Smooth muscle cell (in vitro differentiated cells): ENCODE data around the gene ACTN4. TPM values are rescaled to one million over a fixed set of nuclear protein-coding genes. Genes with fewer than 3 reads are reported as not detected.

ENCODE experiments used
- DNase-seq: peaks from one replicate; lab custom pipeline; 2025; ENCODE audit not compliant: unreplicated experiment; lab: John Stamatoyannopoulos, UW
- H2AFZ ChIP-seq: fragments of 200-600 bp; sonication (generic); 2 replicates; pipeline ENCODE4 v1.6.0; 2016; ENCODE audit warnings: antibody characterized with exemption, low read depth, mild to moderate bottlenecking
- H3F3A ChIP-seq: fragments of 200-600 bp; sonication (generic); 2 replicates; pipeline ENCODE4 v1.6.0; 2017; ENCODE audit warnings: antibody characterized with exemption, low read depth
- H3K27ac ChIP-seq: fragments of 200-600 bp; sonication (generic); 2 replicates; pipeline ENCODE4 v1.5.1; 2016; ENCODE audit warnings: low read depth, mild to moderate bottlenecking
- H3K27me3 ChIP-seq: fragments of 200-600 bp; sonication (generic); 2 replicates; pipeline ENCODE4 v1.6.1; 2016; ENCODE audit warnings: low read depth, mild to moderate bottlenecking
- H3K36me3 ChIP-seq: fragments of 200-600 bp; sonication (generic); 2 replicates; pipeline ENCODE4 v1.5.1; 2016; ENCODE audit warnings: low read depth
- H3K4me1 ChIP-seq: fragments of 200-600 bp; sonication (generic); 2 replicates; pipeline ENCODE4 v1.5.1; 2016; ENCODE audit warnings: low read depth
- H3K4me2 ChIP-seq: fragments of 200-600 bp; sonication (generic); 2 replicates; pipeline ENCODE4 v1.6.0; 2016; ENCODE audit warnings: mild to moderate bottlenecking
- H3K4me3 ChIP-seq: fragments of 200-600 bp; sonication (generic); 2 replicates; pipeline ENCODE4 v1.5.1; 2016; ENCODE audit warnings: mild to moderate bottlenecking
- H3K79me2 ChIP-seq: fragments of 200-600 bp; sonication (generic); 2 replicates; pipeline ENCODE4 v1.6.0; 2016; ENCODE audit warnings: low read depth, mild to moderate bottlenecking
- H3K9ac ChIP-seq: fragments of 200-600 bp; sonication (generic); 2 replicates; pipeline ENCODE4 v1.6.0; 2016; ENCODE audit warnings: low read depth
- H3K9me3 ChIP-seq: fragments of 200-600 bp; sonication (generic); replicated peaks from 2 replicates; pipeline ENCODE4 v1.5.1; 2016; ENCODE audit warnings: low read depth
- H4K20me1 ChIP-seq: fragments of 200-600 bp; sonication (generic); 2 replicates; pipeline ENCODE4 v1.6.0; 2016; ENCODE audit warnings: low read depth
- WGBS: methylation state at CpG from one replicate; pipeline ENCODE4 v1.1.7; 2016; ENCODE audit warnings: low lambda C conversion rate; 5-methylcytosine and 5-hydroxymethylcytosine counted together
- polyA plus RNA-seq: library from polyadenylated mRNA; unstranded; fragments of >200 nt; fragmentation: Nextera tagmentation; extraction: Ambion mirVana; gene quantifications from 2 replicates; pipeline ENCODE4 v1.2.1, GENCODE V29; 2016
- total RNA-seq: library from RNA; depleted of rRNA; stranded (reverse); fragments of >200 nt; gene quantifications from 2 replicates; pipeline ENCODE4 v1.2.3, GENCODE V29; 2014
- TF ChIP-seq, protein P1 (sequence below): fragments of 200-600 bp; sonication (generic); IDR thresholded peaks from 2 replicates; pipeline ENCODE4 v1.5.1; 2017; ENCODE audit warnings: borderline replicate concordance, mild to moderate bottlenecking, antibody characterized with exemption; ENCODE audit not compliant: insufficient read depth, poor library complexity, severe bottlenecking

Gene ACTN4
- total and polyA plus RNA-seq, 2 experiments from 2014 or later = 53.8 to 311 TPM

- no peak overlapping the region for H3K4me3 ChIP-seq
- no peaks in the 10 kb centered on the region for H4K20me1 ChIP-seq
- H2AFZ ChIP-seq = no peak overlapping the region
- no peaks in the 10 kb centered on the region for H3K9me3 ChIP-seq
- no peak overlapping the region for H3K9ac ChIP-seq
- H3K36me3 ChIP-seq = no peaks in the 10 kb centered on the region
- H3F3A ChIP-seq = no peaks in the 10 kb centered on the region
- H3K79me2 ChIP-seq = no peaks in the 10 kb centered on the region
- DNase-seq = no peak
- H3K27ac ChIP-seq = no peak overlapping the region
- no peak overlapping the region for H3K4me2 ChIP-seq
- WGBS = 93% methylated on average over 2 of the region's 2 CpGs
- H3K4me1 ChIP-seq = no peaks in the 10 kb centered on the region
- no peaks in the 10 kb centered on the region for H3K27me3 ChIP-seq
- TF ChIP-seq, protein P1, sequence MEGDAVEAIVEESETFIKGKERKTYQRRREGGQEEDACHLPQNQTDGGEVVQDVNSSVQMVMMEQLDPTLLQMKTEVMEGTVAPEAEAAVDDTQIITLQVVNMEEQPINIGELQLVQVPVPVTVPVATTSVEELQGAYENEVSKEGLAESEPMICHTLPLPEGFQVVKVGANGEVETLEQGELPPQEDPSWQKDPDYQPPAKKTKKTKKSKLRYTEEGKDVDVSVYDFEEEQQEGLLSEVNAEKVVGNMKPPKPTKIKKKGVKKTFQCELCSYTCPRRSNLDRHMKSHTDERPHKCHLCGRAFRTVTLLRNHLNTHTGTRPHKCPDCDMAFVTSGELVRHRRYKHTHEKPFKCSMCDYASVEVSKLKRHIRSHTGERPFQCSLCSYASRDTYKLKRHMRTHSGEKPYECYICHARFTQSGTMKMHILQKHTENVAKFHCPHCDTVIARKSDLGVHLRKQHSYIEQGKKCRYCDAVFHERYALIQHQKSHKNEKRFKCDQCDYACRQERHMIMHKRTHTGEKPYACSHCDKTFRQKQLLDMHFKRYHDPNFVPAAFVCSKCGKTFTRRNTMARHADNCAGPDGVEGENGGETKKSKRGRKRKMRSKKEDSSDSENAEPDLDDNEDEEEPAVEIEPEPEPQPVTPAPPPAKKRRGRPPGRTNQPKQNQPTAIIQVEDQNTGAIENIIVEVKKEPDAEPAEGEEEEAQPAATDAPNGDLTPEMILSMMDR = no peak
Measured at GRCh38 chr19:38740932-38741331, 93.5 kb downstream of the ACTN4 start.

GRCh38 chr19:38741670-38742069 lies 94.2 kb downstream of the ACTN4 start:
- no peak overlapping the region for H3K4me2 ChIP-seq
- no peak for DNase-seq
- TF ChIP-seq, protein P1 = no peak

DNA sequence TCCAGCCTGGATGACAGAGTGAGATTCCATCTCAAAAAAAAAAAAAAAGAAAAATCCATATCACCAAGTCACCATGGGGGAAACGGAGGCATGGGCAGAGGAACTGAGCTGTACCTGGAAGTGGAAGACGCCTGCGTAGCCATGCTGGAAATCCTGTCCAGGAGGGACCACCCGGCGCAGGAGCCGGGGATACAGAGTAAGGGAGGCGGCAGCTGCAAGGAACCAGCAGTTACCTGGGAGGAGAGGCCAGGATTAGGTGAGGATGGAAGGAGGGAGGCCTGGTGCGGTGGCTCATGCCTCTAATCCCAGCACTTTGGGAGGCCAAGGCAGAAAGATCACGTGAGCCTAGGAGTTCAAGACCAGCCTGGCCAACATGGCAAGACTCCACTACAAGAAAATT lies 94.8 kb downstream of the ACTN4 start:
- WGBS = 94% methylated on average over 9 of the region's 9 CpGs
- Histone ChIP-seq H3K9me3 (no peaks in the 10 kb centered on the region), H3K27me3 (no peaks in the 10 kb centered on the region)

More at GRCh38 chr19:38741670-38742069, 94.2 kb downstream of the ACTN4 start:
- Histone ChIP-seq H3F3A (no peaks in the 10 kb centered on the region), H3K4me3 (no peak overlapping the region), H2AFZ (no peak overlapping the region), H3K36me3 (no peaks in the 10 kb centered on the region), H3K27ac (no peak overlapping the region), H3K27me3 (no peaks in the 10 kb centered on the region), H3K9me3 (no peaks in the 10 kb centered on the region), H4K20me1 (no peaks in the 10 kb centered on the region), H3K4me1 (no peaks in the 10 kb centered on the region), H3K79me2 (no peaks in the 10 kb centered on the region), H3K9ac (no peak overlapping the region)
- 95% methylated on average over 15 of the region's 15 CpGs for WGBS

DNA sequence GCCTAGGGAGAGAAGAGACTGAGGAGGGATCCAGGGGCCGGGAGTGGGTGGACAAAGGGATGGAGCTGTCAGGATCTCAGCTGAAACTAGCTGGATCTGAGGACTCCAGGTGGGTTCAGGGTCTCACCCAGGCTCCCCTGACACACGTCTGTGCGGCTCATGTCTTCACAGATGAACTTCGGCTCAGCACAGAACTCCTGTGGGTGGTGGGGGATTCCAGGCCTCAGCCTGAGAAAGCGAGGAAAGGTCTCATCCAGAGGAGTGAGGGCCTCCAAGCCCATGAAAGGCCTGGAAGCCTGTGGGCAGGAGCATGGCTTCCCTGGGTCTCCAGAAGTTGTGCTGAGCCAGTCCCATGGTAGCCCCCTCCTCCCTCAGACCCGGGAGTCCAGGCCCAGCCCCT lies 95.5 kb downstream of the ACTN4 start:
- Histone ChIP-seq H3K4me3 (no peak overlapping the region), H3K79me2 (no peaks in the 10 kb centered on the region), H3F3A (no peaks in the 10 kb centered on the region), H4K20me1 (no peaks in the 10 kb centered on the region), H3K36me3 (no peaks in the 10 kb centered on the region), H3K9me3 (no peaks in the 10 kb centered on the region), H2AFZ (no peak overlapping the region), H3K9ac (no peak overlapping the region), H3K4me1 (no peaks in the 10 kb centered on the region), H3K27ac (no peak overlapping the region), H3K4me2 (no peak overlapping the region), H3K27me3 (no peaks in the 10 kb centered on the region)
- WGBS = 89% methylated on average over 5 of the region's 6 CpGs
- no peak for DNase-seq
- TF ChIP-seq, protein P1 = no peak

More for the DNA sequence above, 94.8 kb downstream of the ACTN4 start:
- no peak overlapping the region for H3K4me2 ChIP-seq
- DNase-seq = no peak
- no peaks in the 10 kb centered on the region for H3K4me1 ChIP-seq
- no peak overlapping the region for H3K9ac ChIP-seq
- H2AFZ ChIP-seq = no peak overlapping the region
- no peak overlapping the region for H3K27ac ChIP-seq
- H3K79me2 ChIP-seq = no peaks in the 10 kb centered on the region
- H4K20me1 ChIP-seq = no peaks in the 10 kb centered on the region
- H3F3A ChIP-seq = no peaks in the 10 kb centered on the region
- H3K4me3 ChIP-seq = no peak overlapping the region
- TF ChIP-seq, protein P1 = no peak
- no peaks in the 10 kb centered on the region for H3K36me3 ChIP-seq
